SK-N-MC (cell line): ENCODE measurements around the gene PEX3.

Experiments
- DNase-seq: peaks from one replicate; pipeline ENCODE4 v3.0.0-alpha.2; 2011; ENCODE audit warnings: low read depth, low spot score
- H3K27ac ChIP-seq: fragments of 200-600 bp; sonication (generic); 2 replicates; pipeline ENCODE4 v1.5.1; 2016; ENCODE audit warnings: mixed run types
- H3K36me3 ChIP-seq: fragments of 200-600 bp; sonication (generic); 2 replicates; pipeline ENCODE4 v1.6.1; 2017; ENCODE audit warnings: antibody characterized with exemption, low read length, mixed read lengths; ENCODE audit not compliant: insufficient read depth
- H3K4me3 ChIP-seq: fragments of 200-600 bp; sonication (generic); 2 replicates; pipeline ENCODE4 v1.5.1; 2016
- H3K9ac ChIP-seq: fragments of 200-600 bp; sonication (generic); 2 replicates; pipeline ENCODE4 v1.8.0; 2017; ENCODE audit warnings: mixed run types, mixed read lengths; ENCODE audit not compliant: insufficient read length
- H3K9me3 ChIP-seq: fragments of 200-600 bp; sonication (generic); 2 replicates; pipeline ENCODE4 v1.6.1; 2017; ENCODE audit warnings: low read depth, mild to moderate bottlenecking, antibody characterized with exemption, low read length, moderate library complexity, mixed read lengths
- EZH2 ChIP-seq: fragments of 200-600 bp; sonication (generic); IDR thresholded peaks from one replicate; pipeline ENCODE4 v1.6.1; 2017; ENCODE audit warnings: antibody characterized with exemption
- FOXP2 ChIP-seq: optimal IDR thresholded peaks from 2 replicates; pipeline ENCODE3; 2011; ENCODE audit warnings: mild to moderate bottlenecking, moderate library complexity; ENCODE audit not compliant: insufficient read depth; ENCODE audit errors: extremely low read length, control extremely low read depth
- POLR2AphosphoS5 ChIP-seq: IDR thresholded peaks from 2 replicates; pipeline ENCODE4 v1.6.1; 2012; ENCODE audit warnings: mild to moderate bottlenecking, low read depth, low read length, borderline replicate concordance

PEX3 gene

DNA sequence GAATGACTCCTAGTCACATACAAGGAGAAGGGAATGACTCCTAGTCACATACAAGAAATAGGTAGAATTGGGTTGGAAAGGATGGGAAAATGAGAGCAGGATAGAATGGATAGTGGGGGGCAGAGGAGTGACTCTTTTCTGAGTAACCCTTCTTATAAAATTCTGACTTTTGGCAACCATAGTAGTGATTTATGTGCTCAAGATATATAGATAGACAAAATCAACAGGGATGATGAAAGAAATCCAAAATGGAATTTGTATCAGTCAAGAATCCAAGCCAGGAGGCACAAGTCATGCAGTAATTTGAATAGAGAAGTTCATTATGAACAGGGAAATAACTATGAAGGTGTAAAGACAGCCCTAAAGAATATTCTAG, 41.8 kb upstream of the PEX3 start:
- no peaks in the 10 kb centered on the region for H3K36me3 ChIP-seq
- no peak overlapping the region for H3K9ac ChIP-seq
- H3K9me3 ChIP-seq, result no peaks in the 10 kb centered on the region
- no peak for TF ChIP-seq EZH2
- no peak for TF ChIP-seq FOXP2
- TF ChIP-seq POLR2AphosphoS5, result no peak
- DNase-seq, result no peak
- no peak overlapping the region for H3K4me3 ChIP-seq
- H3K27ac ChIP-seq, result no peak overlapping the region

DNA sequence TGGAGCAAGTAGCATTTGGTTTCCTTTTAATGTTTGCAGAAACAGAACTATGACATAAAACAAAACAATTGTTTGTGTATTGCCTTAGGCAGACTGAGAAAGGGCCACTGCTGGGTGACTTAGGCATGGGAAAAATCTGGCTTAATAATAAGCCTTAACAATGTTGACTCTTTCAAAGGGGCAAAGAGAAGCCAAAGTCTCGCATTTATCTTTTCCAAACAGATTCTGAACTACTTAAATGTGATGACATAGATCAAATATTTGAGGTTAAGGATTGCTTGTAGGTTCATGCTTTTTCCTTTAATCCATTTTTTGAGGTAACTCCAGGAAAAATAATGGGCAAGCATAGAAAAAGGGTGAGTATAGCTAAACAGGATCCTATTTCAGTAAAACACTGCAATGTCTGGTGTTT, 39.7 kb upstream of the PEX3 start:
- no peak for DNase-seq
- Histone ChIP-seq H3K36me3 (no peaks in the 10 kb centered on the region), H3K9ac (no peak overlapping the region), H3K4me3 (no peak overlapping the region), H3K9me3 (no peaks in the 10 kb centered on the region), H3K27ac (no peak overlapping the region)
- TF ChIP-seq FOXP2, result no peak
- no peak for TF ChIP-seq EZH2

DNA sequence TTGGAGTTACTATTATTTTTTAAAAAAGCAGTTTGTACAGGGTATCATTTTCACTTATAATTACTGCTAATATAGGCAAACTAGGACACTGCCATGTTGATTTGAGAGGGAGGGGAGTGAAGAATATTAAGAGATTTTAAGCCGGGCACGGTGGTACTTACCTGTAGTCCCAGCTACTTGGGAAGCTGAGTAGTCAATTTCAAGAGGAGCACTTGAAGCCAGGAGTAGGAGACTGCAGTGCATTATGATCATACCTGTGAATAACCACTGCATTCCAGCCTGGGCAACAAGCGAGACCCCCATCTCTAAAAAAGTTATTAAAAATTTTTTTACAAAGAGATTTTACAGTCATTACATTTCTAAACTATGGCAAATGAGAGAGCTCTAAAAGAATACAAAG, 35.8 kb upstream of the PEX3 start:
- Histone ChIP-seq H3K36me3 (no peaks in the 10 kb centered on the region), H3K4me3 (no peak overlapping the region), H3K27ac (no peak overlapping the region), H3K9me3 (no peaks in the 10 kb centered on the region), H3K9ac (no peak overlapping the region)
- no peak for DNase-seq
- no peak for TF ChIP-seq EZH2
- TF ChIP-seq POLR2AphosphoS5, result no peak
- TF ChIP-seq FOXP2, result no peak

DNA sequence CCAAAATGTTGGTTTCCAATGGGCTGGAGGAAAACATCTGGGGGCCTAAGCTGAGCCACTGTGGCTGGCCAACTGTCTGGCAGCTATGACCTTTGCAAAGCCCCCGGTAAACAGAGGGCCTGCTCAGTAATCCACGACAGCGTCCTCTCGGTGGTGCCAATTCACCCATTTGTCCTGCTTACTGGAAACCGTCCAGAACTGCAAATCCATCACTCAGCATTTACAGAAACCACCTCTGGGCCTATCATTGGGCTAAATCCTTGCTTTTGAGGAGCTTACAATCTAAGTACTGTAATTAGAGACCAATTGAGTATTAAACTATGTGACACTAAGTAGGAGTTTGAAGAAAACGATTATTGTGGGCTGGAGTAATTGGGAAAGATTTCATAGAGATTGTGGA, 31.1 kb upstream of the PEX3 start:
- DNase-seq, result no peak
- TF ChIP-seq EZH2 (no peak), FOXP2 (no peak), POLR2AphosphoS5 (no peak)

DNA sequence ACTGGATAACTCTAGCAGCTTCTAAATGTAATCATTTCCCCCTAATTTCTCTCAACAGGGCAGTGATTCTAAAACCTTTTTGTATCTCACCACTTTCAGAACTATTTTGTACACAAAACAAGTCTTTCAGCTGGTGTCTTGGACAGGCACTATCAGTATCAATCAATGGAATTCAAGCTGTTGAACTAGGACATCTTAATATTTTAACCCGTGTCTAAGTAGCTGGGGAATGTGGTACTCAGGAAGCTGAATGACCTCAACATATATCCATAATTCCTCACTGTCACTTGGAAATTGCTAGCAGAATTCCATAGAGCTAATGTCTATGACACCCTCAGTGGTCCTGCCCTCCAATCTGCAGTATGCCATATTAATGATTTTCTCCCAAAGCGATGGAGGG, 24.6 kb upstream of the PEX3 start:
- TF ChIP-seq FOXP2 (no peak), EZH2 (no peak), POLR2AphosphoS5 (no peak)
- no peak overlapping the region for H3K9ac ChIP-seq
- H3K27ac ChIP-seq, result no peak overlapping the region
- H3K36me3 ChIP-seq, result no peaks in the 10 kb centered on the region
- DNase-seq, result no peak
- no peaks in the 10 kb centered on the region for H3K9me3 ChIP-seq
- no peak overlapping the region for H3K4me3 ChIP-seq

More for the DNA sequence above, 31.1 kb upstream of the PEX3 start:
- no peak overlapping the region for H3K27ac ChIP-seq
- H3K9me3 ChIP-seq, result no peaks in the 10 kb centered on the region
- no peak overlapping the region for H3K9ac ChIP-seq
- H3K4me3 ChIP-seq, result no peak overlapping the region
- H3K36me3 ChIP-seq, result no peaks in the 10 kb centered on the region

DNA sequence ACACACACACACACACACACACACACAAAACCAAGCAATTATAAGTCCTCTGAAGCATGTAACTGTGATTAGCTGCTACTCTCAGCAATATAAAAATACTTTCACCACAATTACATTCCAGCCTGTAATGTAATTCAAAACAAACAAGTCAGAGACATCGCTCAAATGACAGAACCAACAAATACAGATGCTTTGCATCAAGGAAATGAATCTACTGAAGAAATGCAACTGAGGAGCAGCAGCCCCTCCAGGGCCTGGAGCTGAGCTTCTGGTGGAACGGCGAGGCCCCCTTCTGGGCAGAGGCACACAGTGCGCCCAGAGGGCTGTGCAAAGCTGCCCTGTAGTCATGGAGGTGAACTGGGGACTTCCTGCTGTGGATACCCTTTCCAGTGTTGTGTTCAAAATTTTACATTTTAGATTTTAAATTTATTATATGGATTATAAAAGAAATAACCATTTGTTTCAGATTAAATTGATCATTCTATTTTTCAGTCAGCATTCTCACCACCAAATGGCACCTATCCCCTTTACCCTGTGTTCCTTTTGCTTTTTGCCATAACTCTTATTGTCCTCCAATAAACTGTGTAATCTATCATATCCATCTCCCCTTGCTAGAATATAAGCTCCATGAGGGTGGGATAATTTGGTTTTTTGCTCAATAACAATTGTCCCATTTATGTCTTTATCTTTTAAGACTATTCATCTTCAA, 23.3 kb upstream of the PEX3 start:
- H3K9ac ChIP-seq, result no peak overlapping the region
- no peaks in the 10 kb centered on the region for H3K9me3 ChIP-seq
- DNase-seq, result peak; percentile 5
- H3K27ac ChIP-seq, result no peak overlapping the region
- no peak for TF ChIP-seq EZH2
- no peak for TF ChIP-seq FOXP2
- no peak for TF ChIP-seq POLR2AphosphoS5
- H3K36me3 ChIP-seq, result peaks cover 5% of the 10 kb centered on the region; the same call in 1 of the 2 replicates
- H3K4me3 ChIP-seq, result no peak overlapping the region

DNA sequence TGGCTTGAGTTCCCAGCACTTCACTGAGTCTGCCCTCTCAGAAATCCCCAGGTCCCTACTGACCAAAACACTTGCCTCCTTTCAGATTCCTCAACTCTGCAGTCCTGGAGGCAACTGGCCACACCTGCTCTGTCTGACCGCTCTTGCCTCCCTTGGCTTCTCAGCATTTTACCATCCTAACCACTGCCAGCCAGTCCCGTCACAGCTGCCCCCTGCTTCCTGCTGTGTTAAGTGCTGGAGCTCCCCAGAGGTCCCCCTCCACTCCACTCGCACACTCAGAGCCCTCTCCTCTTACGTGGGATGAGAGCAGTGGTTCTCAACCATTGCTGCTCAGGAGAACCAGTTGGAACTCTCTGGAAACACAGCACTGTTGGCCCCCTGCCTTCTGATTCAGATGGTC, 20.6 kb upstream of the PEX3 start:
- peaks cover 10% of the 10 kb centered on the region for H3K36me3 ChIP-seq
- no peak for DNase-seq
- H3K9me3 ChIP-seq, result no peaks in the 10 kb centered on the region
- TF ChIP-seq POLR2AphosphoS5 (no peak), FOXP2 (no peak), EZH2 (no peak)
- H3K27ac ChIP-seq, result no peak overlapping the region
- no peak overlapping the region for H3K4me3 ChIP-seq
- H3K9ac ChIP-seq, result no peak overlapping the region

DNA sequence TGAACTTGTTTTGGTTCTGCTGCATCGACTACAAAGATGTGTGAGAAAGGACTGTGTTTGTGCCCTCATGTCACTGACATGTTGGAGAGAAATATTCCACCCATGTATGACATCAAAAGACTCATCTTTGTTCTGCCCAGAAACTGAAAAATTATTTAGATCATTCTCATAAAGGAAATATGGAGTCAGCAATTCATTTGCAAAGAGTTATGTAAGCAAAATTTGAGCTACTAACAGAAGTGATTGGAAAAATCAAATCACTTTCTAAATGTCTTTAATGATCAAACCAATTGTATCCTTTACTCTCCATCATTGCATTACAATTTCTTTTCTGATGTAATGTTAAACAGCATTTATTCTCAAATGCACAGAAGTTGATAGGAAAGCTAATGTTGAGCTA, 19.4 kb upstream of the PEX3 start:
- H3K9ac ChIP-seq, result no peak overlapping the region
- no peak for DNase-seq
- H3K36me3 ChIP-seq, result peaks cover 12% of the 10 kb centered on the region
- no peaks in the 10 kb centered on the region for H3K9me3 ChIP-seq
- TF ChIP-seq EZH2 (no peak), FOXP2 (no peak), POLR2AphosphoS5 (no peak)
- no peak overlapping the region for H3K27ac ChIP-seq
- no peak overlapping the region for H3K4me3 ChIP-seq

DNA sequence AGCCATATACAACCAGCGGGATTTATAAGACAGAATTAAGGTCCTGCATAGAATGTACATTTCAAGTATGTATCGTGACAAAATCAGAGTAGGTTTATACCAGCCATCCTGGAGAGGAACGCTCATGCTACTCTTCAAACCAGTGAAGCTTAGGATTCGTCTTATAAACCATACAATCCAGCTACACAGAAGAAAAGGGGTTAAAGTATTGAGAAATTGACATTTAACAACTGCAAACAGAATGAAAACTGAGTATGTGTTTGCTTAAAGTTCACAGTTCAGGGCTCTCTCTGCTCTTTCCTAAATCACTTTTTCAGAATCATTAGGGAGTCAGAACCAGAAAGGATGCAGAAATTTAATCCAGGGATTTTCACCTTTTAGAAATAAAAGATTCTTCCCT, 18.0 kb upstream of the PEX3 start:
- TF ChIP-seq FOXP2, result no peak
- no peak for TF ChIP-seq EZH2
- TF ChIP-seq POLR2AphosphoS5, result no peak
- Histone ChIP-seq H3K9me3 (no peaks in the 10 kb centered on the region), H3K4me3 (no peak overlapping the region), H3K36me3 (peaks cover 19% of the 10 kb centered on the region), H3K9ac (no peak overlapping the region), H3K27ac (no peak overlapping the region)
- DNase-seq, result no peak
